Duodenal mucosa (tissue), 2 donors: ENCODE measurements around the gene PLEKHH3.

Source experiments
- H3K27ac ChIP-seq: one replicate; pipeline ENCODE4 v1.7.0; 2013; ENCODE audit warnings: low read depth, low read length
- H3K27me3 ChIP-seq, 2 donors: one replicate each; pipeline ENCODE4 v1.7.0; 2013; ENCODE audit warnings: low read length in 2 of 2, control low read depth in 1 of 2; ENCODE audit not compliant: insufficient read depth in 2 of 2, control insufficient read depth in 1 of 2
- H3K36me3 ChIP-seq, 2 donors: one replicate each; pipeline ENCODE4 v1.7.0; 2013; ENCODE audit warnings: low read length in 2 of 2, control low read depth in 1 of 2; ENCODE audit not compliant: insufficient read depth in 2 of 2, control insufficient read depth in 1 of 2
- H3K4me1 ChIP-seq, 2 donors: one replicate each; pipeline ENCODE4 v1.7.0; 2013; ENCODE audit warnings: low read length in 2 of 2, control low read depth in 1 of 2; ENCODE audit not compliant: insufficient read depth in 2 of 2, control insufficient read depth in 1 of 2
- H3K4me3 ChIP-seq, 2 donors: one replicate each; pipeline ENCODE4 v1.7.0; 2013; ENCODE audit warnings: low read length in 2 of 2, low read depth in 1 of 2
- H3K9ac ChIP-seq, 2 donors: one replicate each; pipeline ENCODE4 v1.7.0; 2013; ENCODE audit warnings: low read length in 2 of 2, low read depth in 1 of 2
- H3K9me3 ChIP-seq, 2 donors: one replicate each; pipeline ENCODE4 v1.7.0; 2013; ENCODE audit warnings: low read length in 2 of 2, control low read depth in 1 of 2; ENCODE audit not compliant: control insufficient read depth in 1 of 2

Gene PLEKHH3

DNA sequence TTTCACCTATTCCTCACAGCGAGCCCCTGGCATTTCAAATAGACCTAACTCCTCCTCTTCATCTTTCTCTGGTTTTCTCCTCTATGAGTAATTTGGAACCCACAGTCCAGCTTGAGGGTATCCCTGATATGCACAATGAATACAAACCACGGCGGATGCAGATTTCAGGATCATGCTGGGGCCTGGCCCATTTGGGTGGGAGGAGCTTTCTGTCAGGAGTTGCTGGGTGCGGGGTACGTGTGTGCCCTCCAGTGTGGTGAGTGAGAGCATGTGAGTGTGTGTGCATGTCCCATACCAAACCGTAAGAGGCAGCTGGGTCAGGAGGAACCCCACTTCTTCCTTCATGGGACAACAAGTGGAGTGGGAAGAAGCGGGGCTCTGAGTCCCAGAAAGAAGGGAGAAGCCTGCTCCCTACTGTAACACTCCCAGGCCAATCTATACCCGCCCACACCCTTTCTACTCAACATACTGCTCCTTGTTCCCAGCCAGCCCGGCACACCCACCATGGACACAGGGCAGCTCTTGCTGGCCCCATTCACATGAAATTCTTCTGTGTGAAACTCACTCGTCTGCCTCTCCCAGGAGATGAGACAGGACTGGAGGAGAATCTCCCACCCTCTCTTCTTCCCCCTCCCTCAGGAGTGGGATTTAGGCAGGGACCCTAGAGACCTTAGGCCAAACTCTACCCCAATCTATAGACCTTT is 23.9 kb upstream of the PLEKHH3 start:
- H3K36me3 ChIP-seq = peaks cover 47 to 65% of the 10 kb centered on the region in 2 donors
- peaks cover 0 to under 1% of the 10 kb centered on the region in 2 donors for H3K4me1 ChIP-seq
- H3K9me3 ChIP-seq = no peaks in the 10 kb centered on the region
- H3K27me3 ChIP-seq = no peaks in the 10 kb centered on the region
- no peak overlapping the region for H3K9ac ChIP-seq
- H3K27ac ChIP-seq = no peak overlapping the region
- no peak overlapping the region for H3K4me3 ChIP-seq

- no peaks in the 10 kb centered on the region for H3K4me1 ChIP-seq
- no peak overlapping the region for H3K4me3 ChIP-seq
- H3K9ac ChIP-seq = no peak overlapping the region
- peaks cover 35 to 57% of the 10 kb centered on the region in 2 donors for H3K36me3 ChIP-seq
- no peaks in the 10 kb centered on the region for H3K9me3 ChIP-seq
- no peak overlapping the region for H3K27ac ChIP-seq
- H3K27me3 ChIP-seq = no peaks in the 10 kb centered on the region
Observed at GRCh38 chr17:42699415-42699740, 22.6 kb upstream of the PLEKHH3 start.

DNA sequence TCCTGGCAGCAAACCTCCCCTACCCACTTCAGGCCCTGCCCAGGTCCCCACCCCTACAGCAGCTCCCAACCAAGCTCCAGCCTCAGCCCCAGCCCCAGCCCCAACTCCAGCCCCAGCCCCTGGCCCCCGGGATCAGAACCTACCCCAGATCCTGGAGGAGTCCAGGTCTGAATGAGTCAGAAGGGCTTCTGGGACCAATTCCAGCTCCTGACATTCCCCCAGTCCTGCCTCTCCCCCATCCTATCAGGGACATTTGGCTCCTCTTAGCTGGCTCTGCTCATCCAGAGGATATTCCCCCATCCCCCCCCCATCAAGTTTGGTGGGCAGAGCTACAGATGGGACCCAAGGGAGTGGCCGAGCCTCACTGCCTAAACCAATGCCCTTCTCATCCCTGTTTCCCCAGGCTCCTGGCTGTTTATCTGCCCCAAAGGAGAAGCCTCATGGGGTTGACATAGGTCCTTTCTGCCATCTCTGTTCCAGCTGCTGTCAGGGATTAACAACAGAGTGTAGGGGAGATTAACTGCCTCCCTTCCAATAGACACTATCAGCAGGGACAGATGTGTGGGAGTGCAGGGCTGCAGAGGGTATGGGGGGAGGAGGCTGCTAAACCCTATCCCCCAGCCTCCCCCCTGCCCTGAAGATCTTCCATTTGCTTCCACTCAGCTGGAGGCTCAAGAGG is 22.1 kb upstream of the PLEKHH3 start:
- Histone ChIP-seq H3K27ac (no peak overlapping the region), H3K36me3 (peaks cover 33 to 53% of the 10 kb centered on the region in 2 donors), H3K27me3 (no peaks in the 10 kb centered on the region), H3K9ac (no peak overlapping the region), H3K4me1 (no peaks in the 10 kb centered on the region), H3K9me3 (no peaks in the 10 kb centered on the region), H3K4me3 (no peak overlapping the region)

- H3K9ac ChIP-seq = no peak overlapping the region
- H3K9me3 ChIP-seq = no peaks in the 10 kb centered on the region
- peaks cover 21 to 38% of the 10 kb centered on the region in 2 donors for H3K36me3 ChIP-seq
- no peak overlapping the region for H3K27ac ChIP-seq
- no peak overlapping the region for H3K4me3 ChIP-seq
- no peaks in the 10 kb centered on the region for H3K27me3 ChIP-seq
- H3K4me1 ChIP-seq = no peaks in the 10 kb centered on the region
Observed at GRCh38 chr17:42697108-42697811, 20.5 kb upstream of the PLEKHH3 start.

- Histone ChIP-seq H3K4me1 (no peaks in the 10 kb centered on the region), H3K9me3 (no peaks in the 10 kb centered on the region), H3K27me3 (no peaks in the 10 kb centered on the region), H3K36me3 (peaks cover 5 to 20% of the 10 kb centered on the region in 2 donors), H3K4me3 (no peak overlapping the region), H3K27ac (no peak overlapping the region), H3K9ac (no peak overlapping the region)
Observed at GRCh38 chr17:42695500-42695899, 18.7 kb upstream of the PLEKHH3 start.

DNA sequence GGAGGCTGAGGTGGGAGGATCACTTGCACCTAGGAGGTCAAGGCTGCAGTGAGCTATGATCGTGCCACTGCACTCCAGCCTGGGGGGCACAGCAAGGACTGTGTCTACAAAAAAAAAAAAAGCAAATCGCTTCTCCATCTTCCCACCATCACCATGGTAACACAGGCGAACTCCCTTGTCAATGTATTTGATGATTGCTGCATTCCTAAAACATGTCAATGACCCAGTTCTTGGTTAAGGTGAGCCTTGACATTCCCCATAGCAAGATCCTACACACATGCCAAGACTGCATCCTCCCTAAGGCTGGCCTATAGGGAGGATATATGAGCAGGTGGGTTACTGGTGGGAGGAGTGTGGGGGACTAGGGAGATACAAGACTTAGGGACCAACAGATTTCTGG is 17.7 kb upstream of the PLEKHH3 start:
- Histone ChIP-seq H3K4me3 (no peak overlapping the region), H3K9me3 (no peaks in the 10 kb centered on the region), H3K27ac (no peak overlapping the region), H3K9ac (no peak overlapping the region), H3K27me3 (no peaks in the 10 kb centered on the region), H3K4me1 (no peaks in the 10 kb centered on the region), H3K36me3 (peaks cover 0 to 15% of the 10 kb centered on the region in 2 donors)

GRCh38 chr17:42692489-42692888 is 15.7 kb upstream of the PLEKHH3 start:
- Histone ChIP-seq H3K36me3 (peaks cover 0 to 10% of the 10 kb centered on the region in 2 donors), H3K4me1 (no peaks in the 10 kb centered on the region), H3K27ac (no peak overlapping the region), H3K4me3 (no peak overlapping the region), H3K9me3 (no peaks in the 10 kb centered on the region), H3K27me3 (no peaks in the 10 kb centered on the region), H3K9ac (no peak overlapping the region)

- no peak overlapping the region for H3K27ac ChIP-seq
- peaks cover 5 to 7% of the 10 kb centered on the region in 2 donors for H3K27me3 ChIP-seq
- no peak overlapping the region for H3K9ac ChIP-seq
- no peak overlapping the region for H3K4me3 ChIP-seq
- H3K9me3 ChIP-seq = no peaks in the 10 kb centered on the region
- H3K4me1 ChIP-seq = no peaks in the 10 kb centered on the region
- peaks cover 0 to 7% of the 10 kb centered on the region in 2 donors for H3K36me3 ChIP-seq
Observed at GRCh38 chr17:42691021-42691545, 14.3 kb upstream of the PLEKHH3 start.

DNA sequence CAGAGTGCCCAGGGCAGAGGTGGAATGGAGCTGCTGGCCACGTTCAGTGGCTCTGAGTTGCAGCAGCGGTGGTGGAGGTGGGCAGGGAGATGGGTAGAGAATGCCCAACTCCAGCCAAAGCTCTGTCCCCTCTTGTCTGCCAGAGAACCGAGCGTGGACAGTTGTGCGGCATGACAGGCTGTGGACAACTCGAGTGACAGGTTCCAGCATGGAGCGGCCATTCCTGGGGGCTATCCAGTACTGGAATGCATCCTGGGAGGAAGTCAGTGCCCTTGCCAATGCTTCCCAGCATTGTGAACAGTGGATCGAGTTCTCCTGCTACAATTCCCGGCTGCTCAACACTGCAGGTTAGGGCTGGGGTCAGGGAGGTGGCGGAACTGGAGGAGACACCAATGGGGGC is 13.8 kb upstream of the PLEKHH3 start:
- H3K36me3 ChIP-seq = peaks cover 0 to 3% of the 10 kb centered on the region in 2 donors
- H3K9me3 ChIP-seq = no peaks in the 10 kb centered on the region
- H3K27ac ChIP-seq = no peak overlapping the region
- no peak overlapping the region for H3K4me3 ChIP-seq
- peaks cover 0 to 3% of the 10 kb centered on the region in 2 donors for H3K4me1 ChIP-seq
- no peak overlapping the region for H3K9ac ChIP-seq
- peaks cover 5 to 12% of the 10 kb centered on the region in 2 donors for H3K27me3 ChIP-seq
